B cell (primary cell): ENCODE results near the gene ECT2L. TPM values are rescaled to one million over a fixed set of nuclear protein-coding genes. Genes with fewer than 3 reads are reported as not detected.

ENCODE experiments used
- ATAC-seq: fragments of 200-7000 bp; cut with Tn5 transposase; one replicate; pipeline ENCODE4 v1.10.0; 2021; ENCODE audit warnings: low read depth, mild to moderate bottlenecking, moderate number of reproducible peaks, moderate library complexity
- CTCF ChIA-PET: fragments of 350-600 bp; sonication (Branson Sonifier 250); formaldehyde crosslinking; loops from one replicate; lab custom pipeline; 2021; ENCODE audit warnings: antibody characterized with exemption, inconsistent platforms; lab: Charles Lee
- POLR2A ChIA-PET: fragments of 350-600 bp; sonication (Branson Sonifier 250); formaldehyde crosslinking; loops from one replicate; lab custom pipeline; 2021; ENCODE audit warnings: antibody characterized with exemption; lab: Charles Lee
- DNase-seq: peaks from one replicate; pipeline ENCODE4 v3.0.0; 2013
- H2AFZ ChIP-seq: 2 replicates; pipeline ENCODE4 v1.6.1; 2012; ENCODE audit warnings: mild to moderate bottlenecking, low read depth, low read length; ENCODE audit not compliant: insufficient read depth, poor library complexity, severe bottlenecking
- H3K27ac ChIP-seq, 2 donors: 1 replicate in 1 of 2; 2 replicates in 1 of 2; pipeline ENCODE4 v1.5.1; 2012 to 2013; ENCODE audit warnings: low read length in 2 of 2, mild to moderate bottlenecking in 2 of 2, moderate library complexity in 1 of 2
- H3K27me3 ChIP-seq, 4 experiments: fragments of 200-600 bp in 1 of 4; sonication (generic) in 1 of 4; replicated peaks in 1 of 4; 1 replicate in 2 of 4; 2 replicates in 2 of 4; pipeline versions ENCODE4 v1.6.1 to v1.7.0; 2013 to 2016; ENCODE audit warnings: low read length in 3 of 4, mild to moderate bottlenecking in 2 of 4, mixed read lengths in 1 of 4, moderate library complexity in 1 of 4; ENCODE audit not compliant: insufficient read depth in 4 of 4, control insufficient read depth in 3 of 4; ENCODE audit errors: control extremely low read depth in 1 of 4
- H3K36me3 ChIP-seq, 2 experiments: replicated peaks in 1 of 2; 1 replicate in 1 of 2; 2 replicates in 1 of 2; pipeline versions ENCODE4 v1.6.1 to v1.7.1; 2013; ENCODE audit warnings: low read length in 1 of 2; ENCODE audit not compliant: insufficient read depth in 2 of 2, control insufficient read depth in 1 of 2; ENCODE audit errors: control extremely low read depth in 1 of 2, extremely low read depth in 1 of 2
- H3K4me1 ChIP-seq, 2 donors: fragments of 200-600 bp in 1 of 2; sonication (generic) in 1 of 2; 1 replicate in 1 of 2; 2 replicates in 1 of 2; pipeline versions ENCODE4 v1.5.1 to v1.6.1; 2013 to 2017; ENCODE audit warnings: low read length in 2 of 2; ENCODE audit not compliant: control insufficient read depth in 2 of 2, insufficient read depth in 2 of 2
- H3K4me2 ChIP-seq: replicated peaks from 2 replicates; pipeline ENCODE3; 2012; ENCODE audit warnings: mild to moderate bottlenecking, low read depth, low read length; ENCODE audit not compliant: poor library complexity, severe bottlenecking
- H3K4me3 ChIP-seq, 5 experiments: fragments of 200-600 bp in 1 of 5; sonication (generic) in 1 of 5; 1 replicate in 3 of 5; 2 replicates in 2 of 5; pipeline versions ENCODE4 v1.5.1 to v1.7.0; 2011 to 2016; ENCODE audit warnings: low read length in 4 of 5, mild to moderate bottlenecking in 4 of 5, low read depth in 2 of 5, control low read depth in 1 of 5, moderate library complexity in 1 of 5; ENCODE audit not compliant: insufficient read depth in 1 of 5; ENCODE audit errors: control extremely low read depth in 1 of 5, extremely low read depth in 1 of 5
- H3K79me2 ChIP-seq: fragments of 200-600 bp; sonication (generic); one replicate; pipeline ENCODE4 v1.6.0; 2016; ENCODE audit warnings: low read length; ENCODE audit not compliant: control insufficient read depth, insufficient read depth
- H3K9ac ChIP-seq: fragments of 200-600 bp; sonication (generic); 2 replicates; pipeline ENCODE4 v1.6.1; 2017; ENCODE audit warnings: mild to moderate bottlenecking, low read length, moderate library complexity
- H3K9me3 ChIP-seq, 3 donors: one replicate each; pipeline versions ENCODE4 v1.6.1 to v1.7.1; 2013; ENCODE audit warnings: low read length in 2 of 3; ENCODE audit not compliant: control insufficient read depth in 2 of 3, insufficient read depth in 1 of 3; ENCODE audit errors: control extremely low read depth in 1 of 3
- H4K20me1 ChIP-seq: 2 replicates; pipeline ENCODE4 v1.6.0; 2012; ENCODE audit warnings: mild to moderate bottlenecking, low read length; ENCODE audit not compliant: insufficient read depth, control insufficient read depth, poor library complexity, severe bottlenecking
- H3K27ac Mint-ChIP-seq: one replicate; pipeline ENCODE4 v1.8.0; 2021; ENCODE audit warnings: mixed read lengths
- H3K27me3 Mint-ChIP-seq: one replicate; pipeline ENCODE4 v1.8.0; 2021; ENCODE audit warnings: mixed read lengths
- H3K4me1 Mint-ChIP-seq: one replicate; pipeline ENCODE4 v1.8.0; 2021; ENCODE audit warnings: mixed read lengths
- H3K4me3 Mint-ChIP-seq: one replicate; pipeline ENCODE4 v1.8.0; 2021; ENCODE audit warnings: mixed read lengths
- H3K9me3 Mint-ChIP-seq: one replicate; pipeline ENCODE4 v1.8.0; 2022; ENCODE audit warnings: mixed read lengths; ENCODE audit not compliant: insufficient read depth
- CTCF ChIP-seq: fragments of 200-600 bp; IDR thresholded peaks from one replicate; pipeline ENCODE4 v1.8.0; 2022; ENCODE audit warnings: antibody characterized with exemption, mild to moderate bottlenecking
- EZH2 ChIP-seq: IDR thresholded peaks from 2 replicates; pipeline ENCODE4 v1.6.1; 2012; ENCODE audit warnings: borderline replicate concordance, low read depth, mild to moderate bottlenecking, moderate library complexity, low read length; ENCODE audit not compliant: insufficient read depth, poor library complexity, severe bottlenecking
- WGBS: methylation state at CpG from one replicate; pipeline ENCODE4 v1.1.5; 2013; ENCODE audit warnings: missing lambda C conversion rate; ENCODE audit not compliant: insufficient coverage; 5-methylcytosine and 5-hydroxymethylcytosine counted together
- intact Hi-C: fragments of 100-400 bp; cut with micrococcal nuclease; formaldehyde crosslinking; loops from one replicate; pipeline ENCODE4 v1.10.0; 2022
- polyA plus RNA-seq: library from polyadenylated mRNA; depleted of rRNA; stranded (reverse); fragments of >200 nt; gene quantifications from 2 replicates; pipeline ENCODE4 v1.2.3, GENCODE V29; 2012
- total RNA-seq, 2 donors: library from RNA; stranded (reverse); fragments of 120-200 nt in 1 of 2; gene quantifications; 1 replicate in 1 of 2; 2 replicates in 1 of 2; pipeline versions ENCODE4 v1.2.3 to v1.2.4, GENCODE V29; 2013 to 2022

Gene ECT2L
- total and polyA plus RNA-seq, 2 donors (not counting 1 experiment from before 2014, with no cell fraction given): not detected

DNA sequence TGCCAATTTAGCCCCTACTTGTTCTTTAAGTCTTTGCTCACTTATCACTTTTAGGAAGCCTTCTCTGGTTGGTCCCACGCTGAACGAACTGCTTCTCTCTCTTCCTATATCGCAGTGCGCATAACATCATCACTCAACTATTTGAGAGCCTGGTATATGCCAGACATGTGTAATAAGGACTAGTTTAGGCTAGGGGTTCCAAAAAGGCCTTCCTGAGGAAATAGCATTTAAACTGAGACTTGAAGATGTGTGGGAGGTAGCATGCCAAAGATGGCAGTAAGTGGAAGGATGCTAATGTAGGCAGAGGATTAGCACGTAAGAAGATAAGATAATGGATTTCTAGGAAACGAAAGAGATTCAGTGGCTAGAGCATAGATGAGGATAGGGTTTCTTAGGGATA, 17.6 kb upstream of the ECT2L start:
- intact Hi-C loops: no loop called here
- Histone ChIP-seq H3K27me3 (no peaks in the 10 kb centered on the region), H3K27ac (no peak overlapping the region), H3K4me1 (peaks cover 6 to 10% of the 10 kb centered on the region in 2 donors), H3K9ac (no peak overlapping the region), H3K36me3 (peaks cover 4 to 30% of the 10 kb centered on the region in 2 experiments), H3K9me3 (no peaks in the 10 kb centered on the region), H3K4me2 (no peak overlapping the region), H3K4me3 (no peak overlapping the region), H3K79me2 (peaks cover 15% of the 10 kb centered on the region), H4K20me1 (no peaks in the 10 kb centered on the region), H2AFZ (no peak overlapping the region)
- no peaks in the 10 kb centered on the region for H3K27me3 Mint-ChIP-seq
- H3K27ac Mint-ChIP-seq: no peak overlapping the region
- WGBS: 100% methylated on average over 2 of the region's 6 CpGs
- no peaks in the 10 kb centered on the region for H3K9me3 Mint-ChIP-seq
- ChIA-PET CTCF (no interaction called here), POLR2A (no interaction called here)
- H3K4me1 Mint-ChIP-seq: peaks cover 16% of the 10 kb centered on the region
- ATAC-seq (no peak), DNase-seq (no peak)
- H3K4me3 Mint-ChIP-seq: no peak overlapping the region
- no peak for TF ChIP-seq CTCF
- TF ChIP-seq EZH2: no peak

GRCh38 chr6:138782243-138782642, 13.6 kb upstream of the ECT2L start:
- no peak for DNase-seq
- Histone ChIP-seq H3K4me1 (no peaks in the 10 kb centered on the region), H3K4me2 (no peak overlapping the region), H3K27me3 (no peaks in the 10 kb centered on the region), H3K9ac (no peak overlapping the region), H3K4me3 (no peak overlapping the region), H3K9me3 (no peaks in the 10 kb centered on the region), H3K27ac (no peak overlapping the region), H3K36me3 (peaks cover 4 to 48% of the 10 kb centered on the region in 2 experiments), H4K20me1 (no peaks in the 10 kb centered on the region), H2AFZ (no peak overlapping the region), H3K79me2 (no peaks in the 10 kb centered on the region)
- intact Hi-C loops: no loop called here
- Mint-ChIP-seq H3K4me1 (no peaks in the 10 kb centered on the region), H3K27me3 (no peaks in the 10 kb centered on the region), H3K9me3 (no peaks in the 10 kb centered on the region), H3K4me3 (no peak overlapping the region), H3K27ac (no peak overlapping the region)
- ChIA-PET POLR2A (no interaction called here), CTCF (no interaction called here)
- TF ChIP-seq EZH2 (no peak), CTCF (no peak)
- no peak for ATAC-seq
- WGBS: no CpG with 5 or more reads among the region's 4 CpGs
